Left lobe of liver (tissue), 2 donors: ENCODE measurements around the gene KCNQ1. TPM values are rescaled to one million over a fixed set of nuclear protein-coding genes. Genes with fewer than 3 reads are reported as not detected.

Experiments used
- ATAC-seq: fragments of 200-7000 bp; cut with Tn5 transposase; one replicate; pipeline ENCODE4 v1.9.1; 2020; ENCODE audit warnings: mild to moderate bottlenecking, moderate library complexity
- DNase-seq: peaks from one replicate; pipeline ENCODE4 v3.0.0-alpha.2; 2020; ENCODE audit warnings: low spot score
- total RNA-seq: library from RNA; stranded (reverse); gene quantifications from one replicate; pipeline ENCODE4 v1.2.1, GENCODE V29; 2021
- donor health status: DM: no; HTN: no; CAD: no; lungs with moderate emphysema.
- donor health status: DM: no; HTN: yes; CAD: no.

Gene KCNQ1
- total RNA-seq, 1 donor from 2014 or later, result 2.1 TPM

DNA sequence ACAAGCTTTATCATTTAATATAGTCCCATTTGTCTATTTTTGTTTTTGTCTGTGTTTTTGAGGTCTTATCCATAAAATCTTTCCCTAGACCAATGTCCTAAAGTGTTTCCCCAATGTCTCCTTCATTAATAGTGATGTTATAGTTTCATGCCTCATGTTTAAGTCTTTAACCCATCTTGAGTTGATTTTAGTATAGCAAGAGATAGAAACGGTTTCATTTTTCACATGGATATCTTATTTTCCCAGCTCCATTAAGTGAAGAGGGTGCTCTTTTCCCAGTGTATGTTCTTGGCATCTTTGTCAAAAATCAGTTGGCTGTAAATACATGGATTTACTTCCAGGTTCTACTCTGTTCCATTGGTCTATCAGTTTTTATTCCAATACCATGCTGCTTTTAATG, 196.8 kb downstream of the KCNQ1 start:
- DNase-seq (no peak), ATAC-seq (no peak)

DNA sequence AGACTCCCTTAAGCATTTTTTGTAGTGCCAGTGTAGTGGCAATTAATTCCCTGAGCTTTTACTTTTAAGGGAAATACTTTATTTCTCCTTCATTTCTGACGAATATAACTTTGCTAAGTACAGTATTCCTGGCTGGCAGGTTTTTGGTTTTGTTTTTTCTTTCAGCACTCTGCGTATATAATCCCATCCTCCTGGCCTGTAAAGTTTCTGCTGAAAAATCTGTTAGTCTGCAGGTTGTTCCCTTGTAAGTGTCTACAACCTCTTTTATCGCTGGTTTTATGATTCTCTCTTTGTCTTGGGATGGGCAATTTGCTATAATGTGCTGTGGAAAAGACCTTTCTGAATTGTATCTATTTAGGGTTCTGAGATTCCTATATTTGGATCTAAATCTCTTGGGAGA, 198.9 kb downstream of the KCNQ1 start:
- DNase-seq (no peak), ATAC-seq (no peak)

DNA sequence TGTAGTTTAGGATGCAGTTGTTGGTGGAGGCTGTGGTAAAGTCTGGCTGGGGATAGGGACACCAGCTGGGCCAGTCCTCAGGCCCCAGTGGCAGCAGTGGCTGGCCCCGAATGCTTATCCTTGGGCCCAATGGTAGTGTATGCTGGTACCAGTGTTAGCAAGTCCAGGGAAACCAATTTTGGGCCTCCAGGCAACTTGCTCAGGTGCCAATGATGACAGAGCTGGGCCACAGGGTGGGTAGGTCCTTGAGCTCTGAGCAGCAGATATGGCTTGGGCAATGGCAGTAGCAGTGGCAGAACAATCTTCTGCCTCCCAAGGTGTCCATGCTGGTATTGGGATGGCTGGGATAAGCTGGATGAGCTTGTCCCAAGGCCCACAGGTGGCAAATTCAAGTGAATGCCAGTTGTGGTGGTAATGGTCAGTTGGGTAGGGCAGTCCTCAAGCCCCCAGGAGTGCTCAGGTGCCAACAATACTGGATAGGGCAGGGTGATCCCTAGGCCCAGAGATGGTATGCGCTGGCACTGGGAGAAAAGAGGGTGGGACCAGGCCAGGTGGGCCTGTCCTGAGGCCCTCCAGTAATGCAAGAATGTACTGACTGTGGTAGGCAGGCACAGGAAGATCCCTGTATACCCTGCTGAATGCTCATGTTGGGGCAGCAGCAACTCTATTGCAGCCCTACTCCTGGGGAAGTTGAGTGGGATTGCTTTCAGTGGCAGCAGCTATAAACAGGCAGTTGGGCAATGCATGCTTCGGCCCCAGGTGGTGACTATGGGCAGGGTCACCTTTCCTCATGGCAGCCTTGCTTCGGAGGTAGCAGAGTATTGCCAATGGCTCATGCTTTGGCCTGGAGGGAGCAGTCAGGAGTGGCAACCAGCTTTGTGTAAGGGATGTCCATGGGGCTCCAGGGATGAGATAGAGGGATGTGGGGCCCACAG, 200.3 kb downstream of the KCNQ1 start:
- no peak for DNase-seq
- ATAC-seq, result no peak

DNA sequence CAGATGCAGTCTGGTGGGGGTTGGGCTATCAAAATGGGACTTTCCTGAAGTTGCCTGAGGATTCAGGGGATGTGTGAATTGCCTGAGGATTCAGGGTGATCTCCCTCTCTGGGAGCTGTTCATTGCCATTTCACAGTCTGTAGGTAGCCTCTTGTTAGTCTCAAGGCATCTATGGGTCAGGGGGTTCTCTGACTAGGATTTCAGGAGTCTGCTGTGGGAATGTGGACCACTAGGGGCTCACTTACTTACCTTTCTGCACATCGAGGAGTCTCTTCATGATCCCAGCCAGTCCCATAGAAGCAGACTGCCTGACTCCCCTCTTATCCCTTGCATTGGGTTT, 200.9 kb downstream of the KCNQ1 start:
- DNase-seq, result no peak
- no peak for ATAC-seq

DNA sequence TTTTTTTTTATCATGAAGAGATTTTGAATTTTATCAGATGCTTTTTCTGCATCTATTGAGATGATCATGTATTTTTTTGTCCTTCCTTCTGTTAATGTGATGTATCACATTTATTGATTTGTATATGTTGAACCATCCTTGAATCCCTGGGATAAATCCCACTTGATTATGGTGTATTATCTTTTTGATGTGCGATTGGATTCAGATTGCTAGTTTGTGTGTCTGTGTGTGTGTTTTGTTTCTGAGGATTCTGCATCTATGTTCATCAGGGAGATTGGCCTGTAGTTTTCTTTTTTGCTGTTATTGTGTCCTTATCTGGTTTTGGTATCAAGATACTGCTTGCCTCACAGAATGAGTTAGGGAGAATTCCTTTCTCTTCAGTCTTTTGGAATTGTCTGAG, 202.4 kb downstream of the KCNQ1 start:
- ATAC-seq (no peak), DNase-seq (no peak)

DNA sequence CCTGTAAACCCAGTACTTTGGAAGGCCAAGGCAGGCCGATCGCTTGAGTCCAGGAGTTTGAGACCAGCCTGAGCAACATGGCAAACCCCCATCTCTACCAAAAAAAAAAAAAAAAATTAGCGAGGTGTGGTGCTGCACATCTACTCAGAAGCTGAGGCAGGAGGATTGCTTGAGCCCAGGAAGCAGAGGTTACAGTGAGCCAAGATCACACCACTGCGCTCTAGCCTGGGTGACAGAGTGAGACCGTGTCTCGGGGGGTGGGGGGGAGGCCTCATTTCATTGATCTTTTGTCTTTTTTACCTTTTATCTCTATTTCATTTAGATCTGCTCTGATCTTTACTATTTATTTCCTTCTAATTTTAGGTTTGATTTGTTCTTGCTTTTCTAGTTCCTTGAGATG, 203.1 kb downstream of the KCNQ1 start:
- ATAC-seq, result no peak
- no peak for DNase-seq

DNA sequence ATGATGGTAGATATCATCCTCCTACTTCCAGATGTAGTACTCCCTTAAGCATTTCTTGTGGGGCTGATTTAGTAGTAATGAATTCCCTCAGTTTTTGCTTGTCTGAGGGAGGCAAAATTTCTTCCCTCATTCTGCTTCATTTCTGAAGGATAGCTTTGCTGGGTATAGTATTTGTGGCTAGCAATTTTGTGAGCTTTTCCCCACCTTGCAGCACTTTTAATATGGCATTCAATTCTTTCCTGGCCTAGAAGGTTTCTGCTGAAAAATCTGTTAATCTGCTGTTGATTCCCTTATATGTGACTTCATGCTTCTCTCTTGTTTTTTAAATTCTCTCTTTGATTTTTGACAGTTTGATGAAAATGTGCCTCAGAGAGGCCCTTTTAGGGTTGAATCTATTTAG, 204.6 kb downstream of the KCNQ1 start:
- no peak for DNase-seq
- ATAC-seq, result no peak

DNA sequence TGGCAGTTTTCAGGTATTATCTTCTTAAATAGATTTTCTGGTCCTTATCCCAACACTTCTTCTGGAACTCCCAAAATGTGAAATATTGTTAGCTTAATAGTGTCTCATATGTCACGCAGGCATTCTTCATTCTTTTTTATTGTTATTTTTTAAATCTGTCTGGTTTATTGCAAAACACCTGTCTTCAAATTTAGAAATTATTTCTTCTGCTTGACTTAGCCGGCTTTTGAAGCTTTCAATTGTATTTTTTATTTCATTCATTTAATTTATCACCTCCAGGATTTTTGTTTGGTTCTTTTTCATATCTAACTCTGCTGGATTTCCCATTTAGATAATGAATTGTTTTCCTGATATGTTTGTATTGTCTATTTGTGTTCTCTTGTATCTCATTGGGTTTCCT, 205.0 kb downstream of the KCNQ1 start:
- no peak for DNase-seq
- no peak for ATAC-seq

DNA sequence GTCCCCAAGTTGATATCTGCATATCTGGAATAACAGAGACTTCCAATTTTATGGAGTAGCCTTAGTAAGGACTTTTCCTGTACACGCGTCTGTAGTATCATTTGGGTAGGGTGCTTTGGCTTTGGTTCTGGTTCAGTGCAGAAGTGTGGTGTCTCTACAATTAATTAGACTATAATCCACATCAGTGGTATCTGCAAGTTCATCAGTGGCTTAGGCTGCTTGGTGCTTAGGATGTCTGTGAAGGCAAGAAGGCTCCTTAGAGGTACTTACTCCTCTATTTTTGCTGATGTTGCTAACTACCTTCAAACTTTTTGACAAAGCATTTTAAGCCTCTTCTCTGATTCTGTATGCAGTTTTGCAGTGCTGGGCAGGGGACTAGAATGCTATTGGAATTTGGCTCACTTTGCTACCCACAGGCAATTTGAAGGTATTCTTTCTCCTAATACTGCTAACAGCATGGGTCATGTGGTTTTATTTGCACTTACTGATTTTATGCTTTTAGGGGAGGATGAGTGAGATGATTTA, 205.6 kb downstream of the KCNQ1 start:
- ATAC-seq (no peak), DNase-seq (no peak)

DNA sequence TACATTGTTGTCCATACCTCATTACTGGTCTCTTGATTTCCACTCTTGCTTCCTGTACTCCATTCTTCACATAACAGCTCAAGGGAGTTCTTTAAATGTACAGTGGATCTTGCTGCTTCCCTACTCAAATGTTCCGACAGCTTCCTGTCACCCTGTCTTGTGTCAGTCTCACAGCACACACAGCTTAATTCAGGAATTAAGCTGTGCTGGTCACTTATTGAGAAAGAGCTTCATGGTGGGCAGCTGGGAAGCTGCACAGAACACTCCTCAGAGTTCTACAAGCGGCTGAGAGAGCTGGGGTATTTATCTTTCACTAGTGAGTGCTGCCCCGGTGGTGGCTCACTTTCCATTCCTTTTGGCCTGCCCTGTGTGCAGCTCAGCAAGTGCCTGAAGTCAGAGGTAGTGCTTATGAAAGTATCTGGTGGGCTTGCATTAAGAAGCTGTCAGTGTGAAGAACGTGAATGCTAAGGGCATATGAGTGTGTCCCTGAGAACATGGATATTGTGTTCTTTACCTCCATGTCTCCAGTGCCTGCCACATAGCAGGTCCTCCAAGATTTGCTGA, 206.3 kb downstream of the KCNQ1 start:
- ATAC-seq, result no peak
- DNase-seq, result no peak

DNA sequence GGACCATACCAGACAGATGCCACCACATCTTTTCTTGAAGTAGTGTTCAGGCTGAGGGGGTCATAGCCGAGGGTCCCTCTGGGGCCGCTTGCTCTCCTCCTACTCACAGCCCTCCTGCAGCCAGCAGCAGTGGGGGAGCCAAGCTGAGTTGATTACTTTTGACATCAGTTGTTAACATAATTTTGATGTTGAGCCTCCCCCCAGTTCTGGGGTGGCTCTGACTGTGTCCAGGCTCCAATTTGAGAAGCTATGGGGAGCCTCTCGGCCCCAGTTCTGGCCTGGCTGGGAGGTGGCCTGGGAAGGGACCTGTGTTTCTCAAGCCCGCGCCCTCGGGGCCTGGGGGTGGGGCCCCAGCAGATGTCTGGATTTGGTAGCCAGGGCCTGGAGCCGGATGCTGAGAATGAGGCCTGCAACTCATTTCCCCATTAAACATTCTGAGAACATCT, 207.0 kb downstream of the KCNQ1 start:
- ATAC-seq (no peak), DNase-seq (no peak)

DNA sequence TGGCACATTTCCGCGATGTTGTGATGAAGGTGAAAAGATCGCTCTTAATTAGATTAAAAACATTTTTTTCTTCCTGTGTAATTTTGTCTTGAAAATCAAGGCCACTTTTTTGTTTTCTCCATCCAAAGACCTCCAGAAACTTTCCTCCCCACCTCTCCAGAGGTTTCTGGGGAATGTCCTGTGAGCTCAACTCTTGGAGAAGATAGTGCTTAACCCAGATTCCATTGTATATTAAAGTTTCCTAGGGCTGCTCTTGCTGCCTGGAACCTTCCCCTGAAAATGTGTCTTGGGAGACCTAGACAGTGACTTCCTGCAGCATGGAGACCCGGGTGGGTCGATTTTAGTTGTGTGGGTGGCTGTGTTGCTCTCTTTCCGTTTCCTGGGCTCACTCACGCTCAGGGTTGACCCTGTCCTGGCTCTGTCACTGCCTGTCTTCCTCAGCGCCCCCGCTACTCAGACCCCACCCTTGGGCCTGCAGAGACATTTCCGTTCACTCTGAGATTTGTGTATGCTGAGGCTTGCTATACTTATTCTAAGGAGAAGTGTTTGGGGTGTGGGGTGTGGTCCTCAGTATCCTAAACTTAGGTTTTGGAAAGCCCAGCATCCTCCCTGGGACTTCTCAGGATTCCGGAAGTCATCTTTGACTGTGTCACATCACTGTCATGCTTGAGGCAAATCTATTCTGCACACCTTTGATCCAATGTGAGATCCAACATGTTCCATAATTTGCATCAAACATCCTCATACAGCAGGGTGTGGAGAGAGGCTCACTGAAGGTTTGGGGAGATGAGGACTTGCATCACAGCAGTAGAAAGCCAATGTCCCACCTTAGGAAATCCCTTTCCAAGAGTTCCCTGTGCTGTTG, 207.8 kb downstream of the KCNQ1 start:
- ATAC-seq (no peak), DNase-seq (no peak)

DNA sequence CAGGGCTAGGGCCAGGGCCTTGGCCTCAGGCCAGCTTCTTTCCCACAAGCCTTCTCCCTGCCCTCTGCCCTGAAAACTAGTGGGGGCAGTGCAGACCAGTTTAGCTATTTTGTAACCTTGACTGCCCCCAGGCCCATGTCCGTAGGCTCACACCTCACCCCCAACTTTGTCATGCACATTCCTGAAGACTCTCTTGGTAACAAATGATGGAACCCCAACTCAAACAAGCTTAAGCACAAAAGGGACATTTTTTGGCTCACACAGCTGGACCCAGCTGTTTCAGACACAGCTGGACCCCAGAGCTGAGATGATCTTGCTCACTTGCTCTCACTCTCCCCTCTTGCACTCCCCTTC, 208.4 kb downstream of the KCNQ1 start:
- ATAC-seq, result no peak
- DNase-seq, result no peak

DNA sequence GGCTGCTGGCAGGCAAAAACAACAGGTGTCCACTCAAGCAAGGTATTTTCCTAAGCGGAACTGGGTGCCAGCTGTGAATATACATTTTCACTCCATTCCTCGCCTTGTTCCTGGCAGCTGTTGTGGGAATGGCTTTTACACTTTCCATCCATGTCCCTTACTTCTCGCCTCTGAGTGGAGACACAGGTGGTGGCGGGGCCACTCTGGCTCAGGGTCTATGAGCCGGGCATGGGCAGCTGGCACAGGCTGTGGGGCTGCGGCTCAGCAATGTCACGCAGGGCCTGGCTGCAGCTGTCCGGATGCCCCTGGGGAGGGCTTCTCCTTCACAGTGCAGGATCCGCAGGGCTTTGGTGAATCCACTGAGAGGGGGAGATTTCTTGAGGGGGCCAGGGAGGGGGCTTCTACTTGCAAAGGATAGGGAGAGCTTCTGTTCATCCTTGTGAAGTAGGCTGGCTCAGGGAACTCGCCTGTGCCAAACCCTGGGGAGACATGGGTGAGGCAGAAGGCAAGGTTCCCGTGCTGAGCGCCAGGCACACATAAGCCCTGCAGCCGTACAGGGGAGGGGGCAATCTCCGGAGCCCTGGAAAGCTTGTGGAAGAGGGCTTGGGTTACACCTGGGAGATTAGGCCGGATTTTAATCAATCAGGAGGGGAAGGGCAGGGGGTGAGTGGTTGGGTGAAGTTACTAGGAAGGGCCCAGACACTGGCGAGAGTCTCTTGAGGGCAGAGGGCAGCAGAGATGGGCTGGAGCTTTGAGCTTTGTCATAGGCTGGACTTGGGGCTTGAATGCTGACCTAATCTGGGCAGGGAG, 209.3 kb downstream of the KCNQ1 start:
- ATAC-seq (peak; percentile 21), DNase-seq (no peak)

DNA sequence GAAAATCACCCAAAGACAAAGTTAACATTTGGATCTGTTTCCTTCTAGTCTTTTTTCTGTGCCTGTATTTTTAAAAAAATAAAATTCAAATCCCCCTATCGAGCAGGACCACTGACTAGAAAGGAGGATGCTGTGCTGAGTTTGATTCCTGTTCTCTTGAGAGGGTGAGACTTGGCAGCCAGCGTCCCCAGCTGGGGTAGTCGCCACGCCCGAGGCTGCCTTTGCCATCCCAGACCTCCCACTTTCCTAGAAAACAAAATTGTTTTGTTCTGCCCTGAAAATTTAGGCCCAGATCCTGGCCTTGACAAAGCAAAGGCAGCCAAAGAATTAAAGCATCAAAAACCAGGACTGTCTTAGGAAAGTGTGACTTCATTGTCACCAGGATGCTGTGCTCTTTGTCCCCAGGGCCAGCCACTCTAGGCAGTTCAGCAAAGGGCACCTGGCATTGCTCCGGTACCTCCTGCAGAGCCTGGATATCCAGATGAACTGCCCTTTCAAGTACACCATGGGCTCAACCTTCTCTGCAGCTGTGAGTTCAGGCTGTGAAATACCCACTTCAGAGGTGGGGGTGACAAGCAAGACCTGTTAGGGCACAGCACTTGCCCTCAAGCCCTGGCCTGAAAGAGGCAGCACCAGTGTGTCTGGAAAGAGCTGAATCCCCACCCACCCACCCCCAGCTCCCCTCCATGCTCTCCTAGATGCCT, 210.4 kb downstream of the KCNQ1 start:
- no peak for DNase-seq
- peak; percentile 31 for ATAC-seq

DNA sequence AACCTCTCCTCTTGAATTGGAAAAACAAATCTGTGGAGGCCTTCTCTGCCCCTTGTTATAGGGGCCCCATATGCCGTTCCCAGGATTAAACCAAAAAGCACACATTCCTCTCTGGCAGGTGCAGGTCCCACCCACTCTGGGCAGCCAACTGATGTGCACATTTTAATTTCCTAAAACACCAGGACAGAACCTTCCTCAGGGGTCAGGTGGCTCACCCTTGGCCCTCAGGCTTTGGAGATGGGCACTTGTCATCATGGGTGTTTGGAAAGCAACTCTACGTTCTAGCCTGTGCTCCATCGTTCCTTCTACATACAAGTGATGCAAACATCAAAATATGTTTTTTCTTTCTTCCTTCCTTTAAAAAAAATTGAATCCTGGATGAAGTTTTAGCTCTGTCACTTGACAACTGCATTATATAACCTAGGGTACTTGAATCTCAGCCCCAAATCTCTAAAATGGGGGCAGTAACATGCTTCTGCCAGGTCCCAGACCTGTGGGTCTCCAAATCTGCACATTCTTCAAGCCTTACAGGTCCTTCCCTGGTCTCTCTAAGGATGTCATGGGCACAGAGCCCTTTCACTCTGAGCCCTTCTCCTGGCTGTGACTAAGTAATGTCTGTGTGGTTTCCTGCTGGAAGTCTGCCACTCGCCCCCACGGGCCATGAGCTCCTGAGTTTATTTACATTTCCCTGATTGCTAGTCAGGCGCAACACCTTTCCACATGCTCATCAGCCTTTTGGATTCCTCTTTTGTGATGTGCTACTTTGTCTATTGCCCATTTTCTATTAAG, 211.2 kb downstream of the KCNQ1 start:
- no peak for DNase-seq

DNA sequence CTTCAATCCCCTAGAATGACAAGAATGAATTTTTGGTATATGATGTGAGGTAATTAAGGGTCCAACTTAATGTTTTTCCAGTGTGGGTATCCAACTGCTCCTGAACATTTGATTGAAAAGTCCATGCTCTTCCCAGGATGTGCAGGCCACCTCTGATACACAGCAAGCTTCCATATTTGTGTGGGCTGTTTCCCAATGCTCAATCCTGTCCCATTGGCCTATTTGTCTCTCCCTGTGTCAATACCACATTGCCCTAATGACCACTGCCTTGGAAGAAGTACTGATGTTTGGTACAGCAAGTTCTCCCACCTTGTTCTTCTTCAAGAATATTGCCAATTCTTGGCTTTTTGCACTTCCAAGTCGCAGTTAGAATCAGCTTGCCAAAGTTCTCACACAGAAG, 212.1 kb downstream of the KCNQ1 start:
- DNase-seq (no peak), ATAC-seq (no peak)

More for the DNA sequence above, 211.2 kb downstream of the KCNQ1 start:
- ATAC-seq, result no peak

DNA sequence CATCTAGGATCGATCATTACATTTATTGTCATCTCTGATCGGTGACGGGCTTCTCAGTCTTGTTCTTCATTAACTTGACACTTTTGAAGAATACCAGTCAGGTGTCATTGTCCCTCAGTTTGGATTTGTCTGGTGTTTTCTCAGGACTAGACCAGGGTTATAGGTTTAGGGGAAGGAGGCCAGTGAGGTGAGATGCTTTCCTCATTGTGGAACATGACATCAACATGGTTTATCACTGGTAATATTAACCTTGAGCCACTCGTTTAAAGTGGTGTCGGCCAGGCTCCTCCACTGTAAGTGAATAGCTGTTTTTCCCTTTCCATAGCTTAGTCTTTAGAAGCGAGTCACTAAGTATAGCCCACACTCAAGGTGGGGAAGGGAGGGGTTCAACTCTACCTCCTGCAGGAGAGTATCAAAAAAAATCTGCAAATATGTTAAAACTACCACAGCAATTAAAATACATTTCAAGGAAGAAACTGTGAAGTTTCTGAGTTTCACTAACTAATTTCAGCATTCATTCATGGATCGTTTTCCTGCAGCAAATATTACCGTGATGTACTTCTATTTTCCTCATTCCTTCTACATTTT, 213.0 kb downstream of the KCNQ1 start:
- DNase-seq, result no peak
- ATAC-seq, result no peak
